ENCODE data around the gene SOX13.

The SOX13 gene

GRCh38 chr1:204172404-204173029, 99.6 kb downstream of the SOX13 start:
- in situ Hi-C loops (cut with MboI; ENCODE audit: low sequenced_read_pairs): loop anchor here (25.0 kb wide), 1 partner anchor 190 kb away; the partner anchor contains the start of gene PLEKHA6

- in situ Hi-C loops (cut with MboI; ENCODE audit: low sequenced_read_pairs): loop anchor here (25.0 kb wide), 1 partner anchor 187 kb away; the partner anchor contains the start of gene PLEKHA6
Measured at GRCh38 chr1:204174958-204175357, 102.0 kb downstream of the SOX13 start.

GRCh38 chr1:204176049-204176448, 103.1 kb downstream of the SOX13 start:
- in situ Hi-C loops (cut with MboI; ENCODE audit: low sequenced_read_pairs): no loop called here

- in situ Hi-C loops (cut with MboI; ENCODE audit: low sequenced_read_pairs): no loop called here
Measured at GRCh38 chr1:204177133-204177532, 104.2 kb downstream of the SOX13 start.
